PFSK-1 (cell line): ENCODE data around the gene OR2T35.

Experiments
- POLR2AphosphoS5 ChIP-seq: IDR thresholded peaks from 2 replicates; pipeline ENCODE4 v1.6.1; 2012; ENCODE audit warnings: low read depth, mild to moderate bottlenecking, control low read depth, low read length, moderate library complexity
- SIN3A ChIP-seq: IDR thresholded peaks from 2 replicates; pipeline ENCODE4 v1.6.1; 2012; ENCODE audit warnings: mild to moderate bottlenecking, low read length, moderate library complexity, borderline replicate concordance; ENCODE audit not compliant: insufficient read depth

- TF ChIP-seq POLR2AphosphoS5, result no peak
- no peak for TF ChIP-seq SIN3A
Measured at GRCh38 chr1:248611883-248612414, 33.1 kb downstream of the OR2T35 start.
